H1 (cell line): ENCODE measurements around the gene GINS2. TPM values are rescaled to one million over a fixed set of nuclear protein-coding genes. Genes with fewer than 3 reads are reported as not detected.

Experiments used
- CTCF ChIA-PET: fragments of 300-600 bp; sonication (Branson Sonifier 250); formaldehyde crosslinking; loops from one replicate; lab custom pipeline; 2021; ENCODE audit not compliant: partially characterized antibody; lab: Charles Lee
- POLR2A ChIA-PET: fragments of 300-600 bp; sonication (Branson Sonifier 250); formaldehyde crosslinking; loops from one replicate; lab custom pipeline; 2021; ENCODE audit warnings: inconsistent platforms; ENCODE audit not compliant: partially characterized antibody; lab: Charles Lee
- DNase-seq, 2 experiments: peaks; one replicate each; pipeline versions ENCODE4 v3.0.0 to v3.0.0-alpha.2; 2010 to 2022; ENCODE audit warnings: low spot score in 2 of 2, low read depth in 1 of 2, mixed read lengths in 1 of 2
- FAIRE-seq: peaks from 2 replicates; lab custom pipeline; 2011; peaks lifted over from hg19 to GRCh38; lab: Jason Lieb, UNC
- H2AFZ ChIP-seq: 2 replicates; pipeline ENCODE4 v1.8.1; 2012; ENCODE audit warnings: low read length, inconsistent platforms
- H2AK5ac ChIP-seq: 2 replicates; pipeline ENCODE4 v1.6.1; 2013; ENCODE audit warnings: low read depth, low read length
- H2BK120ac ChIP-seq: replicated peaks from 2 replicates; pipeline ENCODE3; 2013; ENCODE audit warnings: low read depth, low read length, inconsistent platforms
- H2BK12ac ChIP-seq: 2 replicates; pipeline ENCODE4 v1.6.1; 2013; ENCODE audit warnings: low read depth, low read length
- H2BK15ac ChIP-seq: 2 replicates; pipeline ENCODE4 v1.6.1; 2013; ENCODE audit warnings: low read length
- H2BK20ac ChIP-seq: 2 replicates; pipeline ENCODE4 v1.6.1; 2013; ENCODE audit warnings: low read length
- H2BK5ac ChIP-seq: 2 replicates; pipeline ENCODE4 v1.6.1; 2013; ENCODE audit warnings: low read depth, low read length
- H3K14ac ChIP-seq: 2 replicates; pipeline ENCODE4 v1.6.1; 2013; ENCODE audit warnings: inconsistent platforms; ENCODE audit not compliant: insufficient read length
- H3K18ac ChIP-seq: 2 replicates; pipeline ENCODE4 v1.6.1; 2013; ENCODE audit warnings: low read length; ENCODE audit errors: extremely low read depth
- H3K23ac ChIP-seq: 2 replicates; pipeline ENCODE4 v1.6.1; 2013; ENCODE audit warnings: inconsistent platforms; ENCODE audit not compliant: insufficient read length
- H3K23me2 ChIP-seq: 2 replicates; pipeline ENCODE4 v1.6.1; 2013; ENCODE audit warnings: low read depth, low read length
- H3K27ac ChIP-seq: 2 replicates; pipeline ENCODE4 v1.6.1; 2011; ENCODE audit warnings: low read depth, low read length, inconsistent platforms
- H3K27me3 ChIP-seq, 4 experiments: replicated peaks in 1 of 4; 1 replicate in 1 of 4; 2 replicates in 3 of 4; pipeline versions ENCODE4 v1.6.1 to v1.8.1; 2011 to 2013; ENCODE audit warnings: low read length in 3 of 4, mild to moderate bottlenecking in 3 of 4, inconsistent platforms in 2 of 4, mixed read lengths in 2 of 4, moderate library complexity in 1 of 4; ENCODE audit not compliant: control insufficient read depth in 3 of 4, insufficient read depth in 3 of 4; ENCODE audit errors: extremely low read depth in 1 of 4
- H3K36me3 ChIP-seq, 4 experiments: 2 replicates each; pipeline versions ENCODE4 v1.6.1 to v1.8.1; 2011 to 2013; ENCODE audit warnings: mild to moderate bottlenecking in 4 of 4, low read length in 3 of 4, moderate library complexity in 2 of 4, control low read depth in 1 of 4, inconsistent platforms in 1 of 4; ENCODE audit not compliant: insufficient read depth in 4 of 4, control insufficient read depth in 2 of 4
- H3K4ac ChIP-seq: replicated peaks from 2 replicates; pipeline ENCODE3; 2013; ENCODE audit warnings: low read length, low read depth, mixed read lengths, inconsistent platforms; ENCODE audit not compliant: insufficient read length
- H3K4me1 ChIP-seq, 4 experiments: replicated peaks in 1 of 4; 1 replicate in 1 of 4; 2 replicates in 3 of 4; pipeline versions ENCODE4 v1.6.1 to v1.8.1; 2011 to 2013; ENCODE audit warnings: low read length in 3 of 4, inconsistent platforms in 2 of 4, mixed read lengths in 1 of 4; ENCODE audit not compliant: insufficient read depth in 4 of 4, control insufficient read depth in 3 of 4
- H3K4me2 ChIP-seq, 2 experiments: 2 replicates each; pipeline versions ENCODE4 v1.6.1 to v1.8.1; 2011 to 2013; ENCODE audit warnings: low read depth in 2 of 2, low read length in 2 of 2, control low read depth in 1 of 2, inconsistent platforms in 1 of 2, mild to moderate bottlenecking in 1 of 2; ENCODE audit not compliant: insufficient read depth in 1 of 2
- H3K4me3 ChIP-seq, 4 experiments: fragments of 200-600, 300-600 bp in 1 of 4; sonication (generic), shearing (Covaris generic), sonication (Bioruptor Twin) in 1 of 4; 2 replicates each; pipeline versions ENCODE4 v1.5.1 to v1.8.1; 2011 to 2016; ENCODE audit warnings: low read length in 4 of 4, low read depth in 3 of 4, control low read depth in 2 of 4, inconsistent platforms in 2 of 4, mild to moderate bottlenecking in 2 of 4, mixed read lengths in 1 of 4, moderate library complexity in 1 of 4; ENCODE audit not compliant: insufficient read depth in 2 of 4; ENCODE audit errors: extremely low read depth in 1 of 4
- H3K56ac ChIP-seq: replicated peaks from 2 replicates; pipeline ENCODE3; 2013; ENCODE audit warnings: low read depth, mild to moderate bottlenecking, mixed read lengths, low read length, inconsistent platforms; ENCODE audit not compliant: insufficient read length
- H3K79me1 ChIP-seq: 2 replicates; pipeline ENCODE4 v1.6.1; 2013; ENCODE audit warnings: low read depth, low read length, control low read depth
- H3K79me2 ChIP-seq, 2 experiments: 2 replicates each; pipeline versions ENCODE4 v1.6.1 to v1.8.1; 2012 to 2013; ENCODE audit warnings: low read length in 2 of 2, mild to moderate bottlenecking in 2 of 2, inconsistent platforms in 1 of 2; ENCODE audit not compliant: insufficient read depth in 2 of 2, control insufficient read depth in 1 of 2
- H3K9ac ChIP-seq, 4 experiments: replicated peaks in 1 of 4; 1 replicate in 1 of 4; 2 replicates in 3 of 4; pipeline versions ENCODE4 v1.6.1 to v1.8.1; 2011 to 2013; ENCODE audit warnings: low read depth in 3 of 4, low read length in 3 of 4, control low read depth in 2 of 4, mild to moderate bottlenecking in 2 of 4, moderate library complexity in 2 of 4, inconsistent platforms in 1 of 4; ENCODE audit errors: extremely low read depth in 1 of 4
- H3K9me3 ChIP-seq, 2 experiments: 2 replicates each; pipeline versions ENCODE4 v1.6.1 to v1.8.1; 2012 to 2013; ENCODE audit warnings: mild to moderate bottlenecking in 2 of 2, moderate library complexity in 2 of 2, control low read depth in 1 of 2, inconsistent platforms in 1 of 2, low read depth in 1 of 2, low read length in 1 of 2, mixed read lengths in 1 of 2; ENCODE audit not compliant: insufficient read depth in 2 of 2
- H4K20me1 ChIP-seq, 2 experiments: replicated peaks in 1 of 2; 2 replicates each; pipeline versions ENCODE3 to v1.8.1; 2011 to 2013; ENCODE audit warnings: inconsistent platforms in 2 of 2, low read length in 2 of 2, mild to moderate bottlenecking in 1 of 2; ENCODE audit not compliant: insufficient read depth in 2 of 2, control insufficient read depth in 1 of 2
- H4K5ac ChIP-seq: 2 replicates; pipeline ENCODE4 v1.6.1; 2013; ENCODE audit warnings: low read length, low read depth, mixed read lengths, inconsistent platforms; ENCODE audit not compliant: insufficient read length
- H4K8ac ChIP-seq: 2 replicates; pipeline ENCODE4 v1.8.0; 2013; ENCODE audit warnings: mild to moderate bottlenecking, moderate library complexity, low read length, inconsistent platforms; ENCODE audit not compliant: insufficient read depth; ENCODE audit errors: extremely low read depth
- H4K91ac ChIP-seq: replicated peaks from 2 replicates; pipeline ENCODE3; 2013; ENCODE audit warnings: low read length, mixed read lengths, inconsistent platforms; ENCODE audit not compliant: insufficient read length
- CHD1 ChIP-seq: IDR thresholded peaks from 2 replicates; pipeline ENCODE4 v1.6.1; 2012; ENCODE audit warnings: low read depth, low read length, improper control_type of control experiment
- FOSL1 ChIP-seq: IDR thresholded peaks from 2 replicates; pipeline ENCODE4 v1.6.1; 2011; ENCODE audit warnings: mild to moderate bottlenecking, low read depth, low read length, moderate library complexity; ENCODE audit not compliant: insufficient read depth
- KDM1A ChIP-seq: fragments of 200-600, 300-600 bp; sonication (generic); IDR thresholded peaks from 2 replicates; pipeline ENCODE4 v1.7.1; 2016; ENCODE audit warnings: mild to moderate bottlenecking, low read length, borderline replicate concordance
- POLR2A ChIP-seq, 2 experiments: IDR thresholded peaks; 1 replicate in 1 of 2; 2 replicates in 1 of 2; pipeline ENCODE4 v1.6.1; 2011; ENCODE audit warnings: low read depth in 2 of 2, low read length in 2 of 2, mild to moderate bottlenecking in 2 of 2; ENCODE audit errors: control extremely low read depth in 1 of 2
- SP1 ChIP-seq: IDR thresholded peaks from 2 replicates; pipeline ENCODE4 v1.6.1; 2011; ENCODE audit warnings: low read depth, low read length
- TCF12 ChIP-seq: IDR thresholded peaks from 2 replicates; pipeline ENCODE4 v1.6.1; 2011; ENCODE audit warnings: low read depth, mild to moderate bottlenecking, low read length
- WGBS, 2 experiments: shearing (Covaris generic) in 1 of 2; methylation state at CpG; one replicate each; pipeline versions ENCODE4 v1.1.6 to v1.1.7; 2013 to 2015; ENCODE audit warnings: low lambda C conversion rate in 2 of 2, mixed read lengths in 2 of 2, inconsistent platforms in 1 of 2, low coverage in 1 of 2, missing lambda C conversion rate in 1 of 2; ENCODE audit not compliant: insufficient replicate concordance in 2 of 2, insufficient coverage in 1 of 2, insufficient read length in 1 of 2; ENCODE audit errors: extremely low coverage in 1 of 2, missing lambda C conversion rate in 1 of 2; 5-methylcytosine and 5-hydroxymethylcytosine counted together
- polyA plus RNA-seq, 7 experiments: library from polyadenylated mRNA; depleted of rRNA in 3 of 7; stranded (reverse) in 5 of 7; unstranded in 2 of 7; fragments of >200 nt in 5 of 7; fragments of 200-250 nt in 2 of 7; gene quantifications; 1 replicate in 5 of 7; 2 replicates in 1 of 7; 4 replicates in 1 of 7; pipeline versions ENCODE4 v1.2.1 to v1.2.3, GENCODE V29; 2011 to 2013; ENCODE audit warnings: missing spikeins in 2 of 7, mixed read lengths in 2 of 7
- total RNA-seq: library from RNA; stranded (reverse); fragmentation: NEBNext Ultra II Directional; extraction: Animal tissue kit (Norgen Biotek cat#: 25700); gene quantifications from 2 replicates; pipeline ENCODE4 v1.2.1, GENCODE V29; 2021

The GINS2 gene
- total and polyA plus RNA-seq, 2 of the 8 experiments (the other 6 are each of a cell fraction or from before 2014, with no cell fraction given): 29.4 to 59.1 TPM

DNA sequence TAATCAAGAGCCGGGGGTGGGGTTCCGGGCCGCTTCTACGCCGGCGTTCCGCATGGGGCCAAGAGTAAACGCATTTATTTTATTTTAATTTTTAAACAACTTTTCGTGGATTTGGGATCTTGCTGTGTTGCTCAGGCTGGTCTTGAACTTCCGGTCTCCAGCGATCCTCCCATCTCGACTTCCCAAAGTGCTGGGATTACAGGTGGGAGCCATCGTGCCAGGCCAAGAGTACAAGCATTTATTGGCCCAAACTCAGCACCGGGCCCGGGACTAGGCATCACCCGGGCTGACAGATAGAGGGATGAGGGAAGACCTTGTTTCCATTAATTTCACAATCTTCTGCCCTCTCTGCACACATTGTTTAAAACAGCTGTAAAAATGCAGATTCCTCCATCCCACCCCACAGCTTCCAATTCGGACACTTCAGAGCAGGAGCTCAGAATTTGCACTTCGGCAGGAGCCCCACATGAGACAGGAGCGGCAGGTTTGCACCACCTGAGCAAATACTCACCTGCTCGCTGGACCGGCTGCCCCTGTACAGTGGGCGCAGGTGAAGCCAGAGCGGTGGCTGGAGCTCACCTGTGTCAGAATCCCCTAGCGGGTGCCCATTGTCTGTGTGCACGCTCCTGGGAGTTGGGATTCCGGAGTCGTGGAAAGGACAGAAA, 663 bp upstream of the GINS2 start:
- Histone ChIP-seq H3K4me2 (peak overlapping the region; percentile 45 to 65), H4K20me1 (peaks cover 0 to 4% of the 10 kb centered on the region in 2 experiments), H2AFZ (no peak overlapping the region), H3K4ac (no peak overlapping the region), H2BK20ac (no peak overlapping the region), H3K36me3 (peaks cover 0 to 7% (median 0%) of the 10 kb centered on the region in 4 experiments; a peak in 4 of 8 replicates), H3K4me3 (peak overlapping the region; percentile 15 to 55 (median 24); a peak in 6 of 8 replicates), H3K23ac (no peak overlapping the region), H3K79me1 (peaks cover 2% of the 10 kb centered on the region; the same call in 1 of the 2 replicates), H2BK12ac (no peak overlapping the region), H2BK120ac (no peak overlapping the region), H4K5ac (no peak overlapping the region), H3K4me1 (peaks cover 0 to 5% (median 0%) of the 10 kb centered on the region in 4 experiments; a peak in 1 of 7 replicates), H3K79me2 (peaks cover 0 to 26% of the 10 kb centered on the region in 2 experiments; a peak in 2 of 4 replicates), H2AK5ac (no peak overlapping the region), H3K23me2 (no peaks in the 10 kb centered on the region; the same call in 1 of the 2 replicates), H3K27ac (no peak overlapping the region), H2BK15ac (no peak overlapping the region), H3K27me3 (no peaks in the 10 kb centered on the region), H4K8ac (peak overlapping the region; percentile 80; the same call in 1 of the 2 replicates), H3K9me3 (no peaks in the 10 kb centered on the region), H2BK5ac (no peak overlapping the region), H3K18ac (no peak overlapping the region; the same call in 1 of the 2 replicates), H3K9ac (peak overlapping the region in 1 of 4 experiments; percentile 39; a peak in 1 of 7 replicates), H4K91ac (no peak overlapping the region), H3K14ac (no peak overlapping the region), H3K56ac (no peak overlapping the region)
- TF ChIP-seq TCF12 (no peak), CHD1 (no peak), KDM1A (peak; percentile 33; the same call in 1 of the 2 replicates), FOSL1 (no peak), POLR2A (IDR thresholded peaks at IDR 0.05; ENCODE audit: control extremely low read depth in 1 of 2, low read depth in 2 of 2, low read length in 2 of 2) (no peak), SP1 (no peak)
- ChIA-PET POLR2A (interaction anchor here (1.0 to 9.5 kb wide), 8 partner anchors 8 to 28 kb away, joined by 3 to 77 read pairs (median 6); no protein-coding TSS in a partner anchor), CTCF (interaction anchor here (0.5 to 37.0 kb wide), 15 partner anchors 9 to 1887 kb away, joined by 3 to 620 read pairs (median 4); no protein-coding TSS in a partner anchor)
- 58% methylated on average over 27 of the region's 27 CpGs; no CpG with 5 or more reads in 1 of the 2 experiments for WGBS, 2 experiments
- no peak for FAIRE-seq
- no peak for DNase-seq
